Fibroblast of mammary gland (primary cell): ENCODE data around the gene STX8.

ENCODE experiments used
- DNase-seq: peaks from one replicate; pipeline ENCODE4 v3.0.0-alpha.2; 2010; ENCODE audit warnings: low read depth
- H3K4me3 ChIP-seq: 2 replicates; pipeline ENCODE4 v1.5.1; 2011; ENCODE audit warnings: low read depth, mild to moderate bottlenecking, low read length, moderate library complexity; ENCODE audit not compliant: control insufficient read depth
- TF ChIP-seq, protein P1 (sequence below): conservative IDR thresholded peaks from 2 replicates; pipeline ENCODE4 v1.5.1; 2011; ENCODE audit warnings: low read depth, low read length, inconsistent platforms; ENCODE audit not compliant: control insufficient read depth, insufficient read depth

Gene STX8

DNA sequence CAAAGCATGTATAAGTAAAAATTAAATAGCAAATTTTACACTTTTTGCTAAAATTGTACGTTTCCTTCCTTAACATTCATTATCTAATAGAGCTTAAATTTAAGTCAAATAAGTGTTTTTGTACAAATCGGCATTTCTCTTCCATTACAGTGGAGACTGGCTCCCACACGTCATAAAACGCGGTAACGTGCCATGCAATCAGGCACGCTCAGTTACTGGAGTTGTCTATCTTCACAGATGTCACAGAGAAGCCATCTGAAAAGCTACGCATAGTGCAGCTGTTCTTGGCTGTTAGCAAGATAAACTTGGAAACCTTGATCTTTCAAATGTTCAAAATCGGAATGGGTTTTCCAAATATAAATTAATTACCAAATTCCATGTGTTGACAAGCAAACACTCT lies 165.3 kb downstream of the STX8 start:
- TF ChIP-seq, protein P1, sequence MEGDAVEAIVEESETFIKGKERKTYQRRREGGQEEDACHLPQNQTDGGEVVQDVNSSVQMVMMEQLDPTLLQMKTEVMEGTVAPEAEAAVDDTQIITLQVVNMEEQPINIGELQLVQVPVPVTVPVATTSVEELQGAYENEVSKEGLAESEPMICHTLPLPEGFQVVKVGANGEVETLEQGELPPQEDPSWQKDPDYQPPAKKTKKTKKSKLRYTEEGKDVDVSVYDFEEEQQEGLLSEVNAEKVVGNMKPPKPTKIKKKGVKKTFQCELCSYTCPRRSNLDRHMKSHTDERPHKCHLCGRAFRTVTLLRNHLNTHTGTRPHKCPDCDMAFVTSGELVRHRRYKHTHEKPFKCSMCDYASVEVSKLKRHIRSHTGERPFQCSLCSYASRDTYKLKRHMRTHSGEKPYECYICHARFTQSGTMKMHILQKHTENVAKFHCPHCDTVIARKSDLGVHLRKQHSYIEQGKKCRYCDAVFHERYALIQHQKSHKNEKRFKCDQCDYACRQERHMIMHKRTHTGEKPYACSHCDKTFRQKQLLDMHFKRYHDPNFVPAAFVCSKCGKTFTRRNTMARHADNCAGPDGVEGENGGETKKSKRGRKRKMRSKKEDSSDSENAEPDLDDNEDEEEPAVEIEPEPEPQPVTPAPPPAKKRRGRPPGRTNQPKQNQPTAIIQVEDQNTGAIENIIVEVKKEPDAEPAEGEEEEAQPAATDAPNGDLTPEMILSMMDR, result no peak
- DNase-seq, result no peak

DNA sequence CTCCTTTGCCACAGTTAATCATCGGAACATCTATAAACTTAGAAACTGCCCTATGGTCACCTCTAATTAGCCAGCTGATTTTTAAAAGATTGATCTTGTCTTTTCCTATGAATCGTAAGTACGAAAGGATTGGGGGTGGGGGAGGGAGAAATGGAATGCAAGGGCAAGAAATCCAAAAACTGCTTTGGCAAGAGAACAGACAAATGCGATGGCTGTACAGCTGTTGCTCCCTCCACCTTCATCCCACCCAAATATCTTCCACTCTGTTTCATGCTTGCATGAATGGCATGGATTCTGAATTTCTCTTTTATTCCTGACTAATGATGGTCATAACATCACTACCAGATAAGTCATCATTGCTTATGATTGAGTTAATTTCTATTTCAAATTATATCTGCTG lies 165.7 kb downstream of the STX8 start:
- no peak overlapping the region for H3K4me3 ChIP-seq
- TF ChIP-seq, protein P1, result no peak
- no peak for DNase-seq

More for the DNA sequence above, 165.3 kb downstream of the STX8 start:
- no peak overlapping the region for H3K4me3 ChIP-seq

DNA sequence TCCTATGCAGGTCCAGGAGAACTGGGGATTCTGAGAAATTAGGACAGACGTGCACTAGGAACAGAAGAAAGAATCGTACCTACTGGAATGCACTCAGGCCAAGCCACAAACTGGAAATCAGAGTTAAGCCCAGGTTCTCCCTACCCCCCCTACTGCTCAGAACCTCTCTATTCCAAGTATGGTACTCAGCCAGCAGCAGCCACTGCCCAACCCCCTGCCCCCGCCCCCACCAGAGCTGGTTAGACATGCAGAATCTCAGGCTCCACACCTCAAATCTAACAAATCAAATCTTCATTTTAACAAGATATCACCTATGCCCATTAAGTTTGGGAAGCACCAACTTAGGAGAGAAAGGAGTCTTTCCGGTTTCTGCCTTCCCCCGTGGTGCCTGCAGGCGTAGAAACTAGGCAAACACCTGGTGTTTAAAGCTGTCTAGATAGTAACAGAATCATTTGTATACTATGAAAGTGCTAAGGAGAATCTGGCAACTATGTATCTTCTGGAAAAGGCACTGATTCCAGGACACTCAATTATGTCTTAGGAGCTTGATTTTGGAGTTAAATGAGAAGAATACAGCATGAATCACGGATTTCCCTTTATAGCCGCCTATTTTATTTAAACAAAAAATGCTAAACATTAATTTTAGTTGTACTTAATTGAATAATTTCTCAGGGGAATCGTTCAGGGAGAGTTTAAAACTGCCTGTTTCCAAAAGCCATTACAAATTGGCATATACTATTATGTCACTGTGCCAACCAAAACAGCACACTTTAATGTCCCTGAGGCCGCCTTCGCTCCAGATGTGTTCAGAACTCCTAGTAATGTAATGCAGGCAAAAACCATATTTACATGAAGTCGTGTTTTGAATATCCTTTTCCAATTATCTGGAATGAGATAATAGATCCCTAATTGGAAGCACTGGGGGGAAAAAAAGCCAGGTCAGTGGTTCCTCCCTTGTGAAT lies 166.5 kb downstream of the STX8 start:
- TF ChIP-seq, protein P1, result no peak
- H3K4me3 ChIP-seq, result no peak overlapping the region
- DNase-seq, result peak; percentile 54

DNA sequence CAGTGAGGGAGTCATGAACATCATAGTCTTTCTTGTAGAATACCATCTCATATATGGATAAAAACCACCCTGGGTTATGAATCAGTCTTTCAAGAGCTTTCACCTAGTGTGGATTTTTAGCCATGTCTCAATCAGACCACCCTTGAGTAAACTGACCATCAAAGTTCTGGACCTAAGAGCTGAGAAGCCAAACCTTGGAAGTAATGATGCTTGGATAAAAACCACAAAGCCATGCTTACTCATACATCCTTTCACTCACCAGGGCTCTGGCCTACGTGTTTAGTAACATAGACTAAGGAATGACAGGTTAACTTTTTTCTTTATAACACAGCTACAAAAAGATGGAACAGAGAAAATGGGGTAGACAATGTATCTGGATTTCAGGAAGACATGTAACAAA lies 167.2 kb downstream of the STX8 start:
- peak; percentile 83 for DNase-seq
- H3K4me3 ChIP-seq, result no peak overlapping the region
- TF ChIP-seq, protein P1, result no peak

DNA sequence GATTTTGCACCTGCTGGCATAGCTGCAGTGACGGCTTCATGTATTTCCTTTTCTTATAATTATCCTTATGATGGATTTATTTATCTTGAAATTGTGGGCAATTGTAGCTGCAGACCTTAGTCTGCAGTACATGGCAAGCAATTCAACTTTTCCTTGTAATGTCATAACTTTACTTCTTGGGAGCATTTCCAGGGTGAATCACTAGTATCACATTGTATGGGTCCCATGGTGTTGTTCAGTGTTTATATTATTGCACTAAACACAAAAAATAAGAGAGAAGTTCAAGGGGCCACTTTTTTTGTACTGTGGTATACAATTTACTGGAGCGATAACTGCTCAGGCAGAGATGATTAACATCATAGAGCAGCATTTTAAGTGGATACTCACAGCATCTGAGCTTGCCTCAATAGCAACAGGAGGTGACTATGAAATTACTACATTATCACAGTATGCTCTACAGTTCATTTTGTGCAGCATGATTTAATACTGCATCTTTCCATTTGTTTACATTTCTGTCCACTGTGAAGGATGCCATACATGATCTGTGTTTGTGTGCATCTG lies 169.5 kb downstream of the STX8 start:
- H3K4me3 ChIP-seq, result no peak overlapping the region
- DNase-seq, result no peak
- TF ChIP-seq, protein P1, result no peak

DNA sequence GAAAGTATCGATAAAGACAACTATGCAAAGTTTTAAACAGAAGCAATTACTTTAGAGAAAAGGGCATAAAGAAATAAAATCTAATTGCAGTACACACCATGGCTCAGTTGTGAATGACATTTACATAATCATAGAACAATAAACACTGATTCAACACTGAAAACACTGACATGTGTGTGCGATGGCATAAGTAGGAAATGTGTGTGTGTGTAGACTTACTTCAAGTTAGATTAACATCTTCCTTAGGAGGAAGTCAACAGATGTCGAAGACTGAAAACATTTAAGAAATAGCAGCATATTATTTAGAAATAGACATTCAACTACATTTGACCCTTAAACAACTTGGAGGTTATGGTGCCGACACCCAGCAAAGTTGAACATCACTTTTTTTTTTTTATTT lies 172.4 kb downstream of the STX8 start:
- DNase-seq, result no peak
- TF ChIP-seq, protein P1, result no peak
- H3K4me3 ChIP-seq, result no peak overlapping the region
